Sciatic nerve (tissue), 2 donors: ENCODE measurements around the gene KCNAB1. TPM values are rescaled to one million over a fixed set of nuclear protein-coding genes. Genes with fewer than 3 reads are reported as not detected.

Experiments
- ATAC-seq: fragments of 200-7000 bp; cut with Tn5 transposase; one replicate; pipeline ENCODE4 v1.9.1; 2020; ENCODE audit warnings: mild to moderate bottlenecking, moderate library complexity
- DNase-seq: peaks from one replicate; pipeline ENCODE4 v3.0.0-alpha.2; 2020; ENCODE audit warnings: low spot score
- intact Hi-C: fragments of 100-400 bp; cut with DNase I; formaldehyde crosslinking; loops from one replicate; pipeline ENCODE4 v1.14.2; 2022
- total RNA-seq: library from RNA; stranded (reverse); fragmentation: NEBNext Ultra II Directional; extraction: Animal tissue kit (Norgen Biotek cat#: 25700); gene quantifications from one replicate; pipeline ENCODE4 v1.2.1, GENCODE V29; 2021
- donor health status: DM: no; HTN: no; CAD: no.
- donor health status: DM: no; HTN: no; CAD: no.

KCNAB1 gene
- total RNA-seq, 1 donor from 2014 or later = 6.2 TPM

GRCh38 chr3:156298014-156298413 lies 177.6 kb downstream of the KCNAB1 start:
- ATAC-seq = no peak
- no peak for DNase-seq
- intact Hi-C loops = no loop called here

GRCh38 chr3:156298938-156299337 lies 178.6 kb downstream of the KCNAB1 start:
- intact Hi-C loops = no loop called here
- ATAC-seq (peak; percentile 62), DNase-seq (peak; percentile 79)

GRCh38 chr3:156299569-156299968 lies 179.2 kb downstream of the KCNAB1 start:
- peak; percentile 45 for ATAC-seq
- intact Hi-C loops = no loop called here

GRCh38 chr3:156300371-156300770 lies 180.0 kb downstream of the KCNAB1 start:
- intact Hi-C loops = no loop called here
- DNase-seq = no peak

More at GRCh38 chr3:156299569-156299968, 179.2 kb downstream of the KCNAB1 start:
- no peak for DNase-seq

GRCh38 chr3:156300929-156301840 lies 180.8 kb downstream of the KCNAB1 start:
- DNase-seq = no peak
- intact Hi-C loops = no loop called here
- ATAC-seq = peak; percentile 61

More at GRCh38 chr3:156300371-156300770, 180.0 kb downstream of the KCNAB1 start:
- no peak for ATAC-seq

- no peak for DNase-seq
- ATAC-seq = no peak
These were observed 182.8 kb downstream of the KCNAB1 start for GRCh38 chr3:156303001-156303707.

GRCh38 chr3:156304406-156304805 lies 184.0 kb downstream of the KCNAB1 start:
- no peak for DNase-seq
- intact Hi-C loops = no loop called here
- ATAC-seq = no peak

More at GRCh38 chr3:156303001-156303707, 182.8 kb downstream of the KCNAB1 start:
- intact Hi-C loops = no loop called here

GRCh38 chr3:156305672-156306071 lies 185.3 kb downstream of the KCNAB1 start:
- ATAC-seq (no peak), DNase-seq (no peak)
- intact Hi-C loops = no loop called here

- peak; percentile 85 for DNase-seq
- intact Hi-C loops = no loop called here
- peak; percentile 61 for ATAC-seq
These were observed 187.3 kb downstream of the KCNAB1 start for GRCh38 chr3:156307704-156308103.

GRCh38 chr3:156311431-156311830 lies 191.1 kb downstream of the KCNAB1 start:
- intact Hi-C loops = no loop called here
- ATAC-seq (no peak), DNase-seq (no peak)

- intact Hi-C loops = no loop called here
- no peak for DNase-seq
- no peak for ATAC-seq
These were observed 191.6 kb downstream of the KCNAB1 start for GRCh38 chr3:156311930-156312329.

GRCh38 chr3:156316076-156316475 lies 195.7 kb downstream of the KCNAB1 start:
- DNase-seq (no peak), ATAC-seq (no peak)
- intact Hi-C loops = no loop called here

- ATAC-seq (no peak), DNase-seq (no peak)
- intact Hi-C loops = no loop called here
These were observed 197.2 kb downstream of the KCNAB1 start for GRCh38 chr3:156317462-156318074.

- no peak for ATAC-seq
- intact Hi-C loops = no loop called here
These were observed 201.6 kb downstream of the KCNAB1 start for GRCh38 chr3:156321945-156322344.

GRCh38 chr3:156323466-156323865 lies 203.1 kb downstream of the KCNAB1 start:
- ATAC-seq (no peak), DNase-seq (no peak)
- intact Hi-C loops = no loop called here

More at GRCh38 chr3:156321945-156322344, 201.6 kb downstream of the KCNAB1 start:
- no peak for DNase-seq

- DNase-seq (no peak), ATAC-seq (no peak)
- intact Hi-C loops = no loop called here
These were observed 210.0 kb downstream of the KCNAB1 start for GRCh38 chr3:156330415-156330814.

GRCh38 chr3:156332304-156332703 lies 211.9 kb downstream of the KCNAB1 start:
- intact Hi-C loops = no loop called here
- no peak for ATAC-seq
- no peak for DNase-seq

GRCh38 chr3:156334841-156335545 lies 214.6 kb downstream of the KCNAB1 start:
- ATAC-seq (no peak), DNase-seq (no peak)
- intact Hi-C loops = no loop called here

- DNase-seq (no peak), ATAC-seq (no peak)
- intact Hi-C loops = no loop called here
These were observed 219.1 kb downstream of the KCNAB1 start for GRCh38 chr3:156339491-156339890.
